Mesenchymal stem cell (in vitro differentiated cells and primary cell): ENCODE measurements around the gene LSM14A.

Experiments
- DNase-seq: peaks from one replicate; pipeline ENCODE4 v3.0.0-alpha.2; 2013
- H2AFZ ChIP-seq: one replicate; pipeline ENCODE4 v1.6.1; 2013; ENCODE audit warnings: low read depth, mild to moderate bottlenecking, control low read depth, inconsistent platforms, low read length, moderate library complexity
- H2AK5ac ChIP-seq: 2 replicates; pipeline ENCODE4 v1.6.1; 2013; ENCODE audit warnings: low read length, moderate library complexity, mild to moderate bottlenecking, inconsistent platforms; ENCODE audit not compliant: severe bottlenecking
- H2BK120ac ChIP-seq: one replicate; pipeline ENCODE4 v1.6.1; 2013; ENCODE audit warnings: low read depth, mild to moderate bottlenecking, inconsistent platforms, low read length, moderate library complexity
- H2BK12ac ChIP-seq, 2 experiments: one replicate each; pipeline ENCODE4 v1.6.1; 2013; ENCODE audit warnings: inconsistent platforms in 2 of 2, low read length in 2 of 2, mild to moderate bottlenecking in 2 of 2, moderate library complexity in 2 of 2, control low read depth in 1 of 2
- H2BK15ac ChIP-seq: one replicate; pipeline ENCODE4 v1.6.1; 2013; ENCODE audit warnings: mild to moderate bottlenecking, low read depth, inconsistent platforms; ENCODE audit not compliant: poor library complexity, severe bottlenecking
- H2BK5ac ChIP-seq: 2 replicates; pipeline ENCODE4 v1.6.1; 2013; ENCODE audit warnings: low read depth, mild to moderate bottlenecking, low read length, control low read depth, inconsistent platforms; ENCODE audit not compliant: poor library complexity, severe bottlenecking
- H3K14ac ChIP-seq, 2 experiments: one replicate each; pipeline ENCODE4 v1.6.1; 2013; ENCODE audit warnings: inconsistent platforms in 2 of 2, low read length in 2 of 2, control low read depth in 1 of 2, mild to moderate bottlenecking in 1 of 2, moderate library complexity in 1 of 2
- H3K18ac ChIP-seq, 2 experiments: one replicate each; pipeline ENCODE4 v1.6.1; 2013; ENCODE audit warnings: inconsistent platforms in 2 of 2, low read length in 2 of 2, control low read depth in 1 of 2, low read depth in 1 of 2, mild to moderate bottlenecking in 1 of 2
- H3K23ac ChIP-seq, 2 experiments: one replicate each; pipeline ENCODE4 v1.6.1; 2013; ENCODE audit warnings: inconsistent platforms in 2 of 2, low read length in 2 of 2, mild to moderate bottlenecking in 2 of 2, moderate library complexity in 2 of 2, control low read depth in 1 of 2
- H3K27ac ChIP-seq: 2 replicates; pipeline ENCODE4 v1.5.1; 2013; ENCODE audit warnings: mild to moderate bottlenecking, moderate library complexity, low read length, control low read depth, inconsistent platforms; ENCODE audit not compliant: poor library complexity, severe bottlenecking
- H3K27me3 ChIP-seq, 2 experiments: 2 replicates each; pipeline versions ENCODE4 v1.6.1 to v1.7.0; 2013; ENCODE audit warnings: low read length in 2 of 2, mild to moderate bottlenecking in 2 of 2, moderate library complexity in 2 of 2, control low read depth in 1 of 2, inconsistent platforms in 1 of 2; ENCODE audit not compliant: control insufficient read depth in 1 of 2, insufficient read depth in 1 of 2
- H3K36me3 ChIP-seq, 2 experiments: 2 replicates each; pipeline versions ENCODE4 v1.6.1 to v1.7.0; 2013; ENCODE audit warnings: low read length in 2 of 2, control low read depth in 1 of 2, inconsistent platforms in 1 of 2, low read depth in 1 of 2, mild to moderate bottlenecking in 1 of 2; ENCODE audit not compliant: insufficient read depth in 2 of 2, control insufficient read depth in 1 of 2
- H3K4ac ChIP-seq, 2 experiments: one replicate each; pipeline ENCODE4 v1.6.1; 2013; ENCODE audit warnings: inconsistent platforms in 2 of 2, low read length in 2 of 2, mild to moderate bottlenecking in 2 of 2, moderate library complexity in 2 of 2, control low read depth in 1 of 2, low read depth in 1 of 2
- H3K4me1 ChIP-seq: 2 replicates; pipeline ENCODE4 v1.6.1; 2013; ENCODE audit warnings: low read depth, low read length, control low read depth; ENCODE audit not compliant: control insufficient read depth, insufficient read depth
- H3K4me2 ChIP-seq: 2 replicates; pipeline ENCODE4 v1.6.1; 2013; ENCODE audit warnings: low read length, mild to moderate bottlenecking, inconsistent platforms; ENCODE audit not compliant: poor library complexity, severe bottlenecking
- H3K4me3 ChIP-seq, 2 experiments: 2 replicates each; pipeline versions ENCODE4 v1.5.1 to v1.7.0; 2013; ENCODE audit warnings: low read length in 2 of 2, mild to moderate bottlenecking in 2 of 2, control low read depth in 1 of 2, low read depth in 1 of 2; ENCODE audit not compliant: insufficient read depth in 1 of 2
- H3K79me1 ChIP-seq: replicated peaks from 2 replicates; pipeline ENCODE4 v1.6.1; 2013; ENCODE audit warnings: mild to moderate bottlenecking, control low read depth, low read length, inconsistent platforms; ENCODE audit not compliant: poor library complexity, severe bottlenecking
- H3K9ac ChIP-seq: 2 replicates; pipeline ENCODE4 v1.7.0; 2013; ENCODE audit warnings: mild to moderate bottlenecking, low read length, moderate library complexity
- H3K9me3 ChIP-seq: 2 replicates; pipeline ENCODE4 v1.7.0; 2013; ENCODE audit warnings: mild to moderate bottlenecking, low read length; ENCODE audit not compliant: control insufficient read depth
- H4K8ac ChIP-seq: one replicate; pipeline ENCODE4 v1.6.1; 2013; ENCODE audit warnings: inconsistent platforms, mild to moderate bottlenecking, low read length, moderate library complexity
- H4K91ac ChIP-seq: one replicate; pipeline ENCODE4 v1.6.1; 2013; ENCODE audit warnings: mild to moderate bottlenecking, low read length, inconsistent platforms
- WGBS: methylation state at CpG from one replicate; pipeline ENCODE4 v1.1.7; 2013; ENCODE audit warnings: mixed read lengths; 5-methylcytosine and 5-hydroxymethylcytosine counted together

LSM14A gene

DNA sequence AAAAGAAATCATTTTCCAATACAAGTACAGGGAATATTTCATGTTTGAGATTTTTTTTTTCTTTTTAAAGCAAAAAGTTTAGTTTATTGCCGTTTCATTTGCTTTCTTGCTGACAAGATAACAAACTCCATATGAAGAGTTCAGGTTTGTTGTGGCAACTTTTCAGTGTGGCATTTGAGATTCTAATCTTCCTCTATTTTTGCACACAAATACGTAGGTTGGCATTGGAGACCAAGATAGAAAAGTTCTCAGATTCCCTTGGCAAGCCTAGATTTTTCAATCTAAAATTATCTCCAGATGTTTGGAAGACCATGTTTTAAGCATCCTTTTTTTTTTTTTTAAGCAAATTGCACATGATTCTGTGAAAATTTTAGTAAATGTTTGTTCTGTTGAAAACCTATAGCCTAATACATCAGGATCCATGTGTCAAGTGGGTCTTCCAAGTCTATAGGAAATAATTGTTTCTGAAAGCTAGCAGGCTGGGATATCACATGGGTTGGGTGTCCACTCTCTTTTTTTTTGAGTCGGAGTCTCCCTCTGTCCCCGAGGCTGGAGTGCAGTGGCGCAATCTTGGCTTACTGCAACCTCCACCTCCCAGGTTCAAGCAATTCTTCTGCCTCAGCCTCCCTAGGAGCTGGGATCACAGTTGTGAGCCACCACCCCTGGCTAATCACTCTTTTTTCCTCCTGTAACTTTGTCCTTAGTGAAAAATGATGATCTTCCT is 84.7 kb downstream of the LSM14A start:
- Histone ChIP-seq H2AFZ (no peak overlapping the region), H2BK15ac (no peak overlapping the region), H2BK12ac (no peak overlapping the region), H3K4ac (no peak overlapping the region), H3K9ac (peak overlapping the region; percentile 66), H3K14ac (no peak overlapping the region), H3K9me3 (no peaks in the 10 kb centered on the region), H3K4me3 (no peak overlapping the region), H4K91ac (no peak overlapping the region), H3K23ac (no peak overlapping the region), H3K18ac (no peak overlapping the region), H3K4me1 (peaks cover 15% of the 10 kb centered on the region), H3K27ac (no peak overlapping the region), H2BK5ac (no peak overlapping the region), H2AK5ac (no peak overlapping the region), H4K8ac (no peak overlapping the region), H3K27me3 (no peaks in the 10 kb centered on the region), H2BK120ac (no peak overlapping the region), H3K4me2 (no peak overlapping the region), H3K79me1 (peaks cover 23% of the 10 kb centered on the region), H3K36me3 (no peaks in the 10 kb centered on the region)
- no peak for DNase-seq
- WGBS, result 84% methylated on average over 5 of the region's 5 CpGs

- peak overlapping the region; percentile 66 for H3K9ac ChIP-seq
- H3K23ac ChIP-seq, result no peak overlapping the region
- H3K79me1 ChIP-seq, result peaks cover 23% of the 10 kb centered on the region
- H3K4me1 ChIP-seq, result peaks cover 17% of the 10 kb centered on the region
- no peaks in the 10 kb centered on the region for H3K9me3 ChIP-seq
- H2BK5ac ChIP-seq, result no peak overlapping the region
- no peak for DNase-seq
- no peak overlapping the region for H2BK12ac ChIP-seq
- no peak overlapping the region for H2AK5ac ChIP-seq
- H3K36me3 ChIP-seq, result no peaks in the 10 kb centered on the region
- H2BK120ac ChIP-seq, result no peak overlapping the region
- 100% methylated on average over 2 of the region's 2 CpGs for WGBS
- no peaks in the 10 kb centered on the region for H3K27me3 ChIP-seq
- no peak overlapping the region for H3K4me3 ChIP-seq
- H3K4me2 ChIP-seq, result no peak overlapping the region
- H3K27ac ChIP-seq, result no peak overlapping the region
- no peak overlapping the region for H3K14ac ChIP-seq
- no peak overlapping the region for H2AFZ ChIP-seq
- H4K8ac ChIP-seq, result no peak overlapping the region
- no peak overlapping the region for H4K91ac ChIP-seq
- H3K18ac ChIP-seq, result no peak overlapping the region
- no peak overlapping the region for H3K4ac ChIP-seq
- H2BK15ac ChIP-seq, result no peak overlapping the region
These were observed 85.2 kb downstream of the LSM14A start for GRCh38 chr19:34257559-34257924.

DNA sequence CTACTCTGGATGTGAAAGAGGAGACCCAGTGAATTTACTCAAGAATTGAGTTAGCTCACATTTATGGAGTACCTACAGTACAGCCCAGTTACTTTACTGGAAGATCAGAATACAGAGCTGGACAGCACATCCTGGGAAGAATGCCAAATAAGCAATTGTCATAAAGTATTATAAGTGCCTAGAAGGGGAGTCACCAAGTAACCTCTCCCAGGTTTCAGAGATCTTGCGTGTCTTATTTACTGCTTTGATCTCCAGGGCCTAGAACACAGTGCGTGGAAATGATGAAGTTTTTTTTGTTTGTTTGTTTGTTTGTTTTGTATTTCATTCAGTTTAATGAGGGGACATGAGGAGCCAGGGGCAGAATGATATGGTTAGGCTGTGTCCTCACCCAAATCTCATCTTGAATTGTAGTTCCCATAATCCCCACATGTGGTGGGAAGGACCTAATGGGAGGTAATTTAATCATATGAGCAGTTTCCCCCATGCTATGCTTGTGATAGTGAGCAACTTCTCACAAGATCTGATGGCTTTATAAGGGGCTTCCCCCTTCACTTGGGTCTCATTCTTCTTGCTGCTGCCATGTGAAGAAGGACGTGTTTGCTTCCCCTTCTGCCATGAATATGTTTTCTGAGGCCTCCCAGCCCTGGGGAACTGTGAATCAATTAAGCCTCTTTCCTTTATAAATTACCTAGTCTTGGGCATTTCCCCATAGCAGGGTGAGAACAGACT is 87.2 kb downstream of the LSM14A start:
- Histone ChIP-seq H3K4me3 (no peak overlapping the region), H3K4ac (no peak overlapping the region), H3K9me3 (no peaks in the 10 kb centered on the region), H2AK5ac (no peak overlapping the region), H3K4me2 (no peak overlapping the region), H3K4me1 (peaks cover 19% of the 10 kb centered on the region), H3K27ac (no peak overlapping the region), H2BK5ac (no peak overlapping the region), H2BK120ac (no peak overlapping the region), H3K18ac (no peak overlapping the region), H3K9ac (no peak overlapping the region), H2BK15ac (no peak overlapping the region), H3K23ac (no peak overlapping the region), H4K8ac (no peak overlapping the region), H3K14ac (no peak overlapping the region), H3K79me1 (peaks cover 25% of the 10 kb centered on the region), H3K36me3 (no peaks in the 10 kb centered on the region), H4K91ac (no peak overlapping the region), H2AFZ (no peak overlapping the region), H3K27me3 (no peaks in the 10 kb centered on the region), H2BK12ac (no peak overlapping the region)
- DNase-seq, result no peak
- WGBS, result 87% methylated on average over 3 of the region's 3 CpGs

DNA sequence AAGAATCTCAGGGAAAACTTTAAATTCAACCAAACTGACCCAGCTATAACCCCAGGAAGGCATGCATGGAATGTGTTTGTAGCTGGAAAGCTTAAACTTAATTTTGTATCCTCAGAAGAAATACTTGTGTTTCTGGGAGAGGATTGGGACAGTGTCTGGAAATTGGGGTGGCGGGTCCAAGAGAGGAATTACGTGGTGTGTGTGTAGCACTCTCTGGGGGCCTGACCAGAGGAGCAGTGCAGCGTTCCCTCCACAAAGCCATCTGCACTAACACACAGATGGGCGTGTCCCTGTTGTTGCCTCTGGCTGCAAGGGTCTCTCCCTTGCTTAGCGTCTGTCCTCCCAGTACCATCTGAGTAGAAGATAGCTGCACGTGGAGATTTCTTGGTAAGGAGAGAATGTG is 88.5 kb downstream of the LSM14A start:
- WGBS, result 27% methylated on average over 5 of the region's 6 CpGs
- Histone ChIP-seq H3K27ac (no peak overlapping the region), H3K14ac (no peak overlapping the region), H2BK12ac (peak overlapping the region in 1 of 2 experiments; percentile 45), H3K36me3 (no peaks in the 10 kb centered on the region), H2BK120ac (no peak overlapping the region), H3K4me2 (peak overlapping the region; percentile 67), H4K91ac (peak overlapping the region; percentile 31), H3K9me3 (no peaks in the 10 kb centered on the region), H3K4me3 (no peak overlapping the region), H2BK5ac (no peak overlapping the region), H3K27me3 (no peaks in the 10 kb centered on the region), H2AK5ac (peak overlapping the region; percentile 54), H2AFZ (no peak overlapping the region), H3K23ac (no peak overlapping the region), H3K4me1 (peaks cover 19% of the 10 kb centered on the region), H3K9ac (no peak overlapping the region), H3K18ac (no peak overlapping the region), H4K8ac (no peak overlapping the region), H3K79me1 (peaks cover 27% of the 10 kb centered on the region), H2BK15ac (no peak overlapping the region), H3K4ac (no peak overlapping the region)
- no peak for DNase-seq
